GM11168 (cell line): ENCODE data around the gene NCOA3.

Experiments used
- in situ Hi-C: fragments of 300-500 bp; cut with MboI; formaldehyde crosslinking; loops from one replicate; pipeline ENCODE4 v1.12.0; 2022; ENCODE audit warnings: low sequenced_read_pairs; ENCODE audit not compliant: unreplicated experiment

The NCOA3 gene

GRCh38 chr20:47618479-47618878 is 116.8 kb downstream of the NCOA3 start:
- in situ Hi-C loops, result no loop called here

- in situ Hi-C loops, result loop anchor here (10.0 kb wide), 1 partner anchor 226 kb away; no protein-coding TSS in a partner anchor
Observed at GRCh38 chr20:47620808-47621805, 119.4 kb downstream of the NCOA3 start.

DNA sequence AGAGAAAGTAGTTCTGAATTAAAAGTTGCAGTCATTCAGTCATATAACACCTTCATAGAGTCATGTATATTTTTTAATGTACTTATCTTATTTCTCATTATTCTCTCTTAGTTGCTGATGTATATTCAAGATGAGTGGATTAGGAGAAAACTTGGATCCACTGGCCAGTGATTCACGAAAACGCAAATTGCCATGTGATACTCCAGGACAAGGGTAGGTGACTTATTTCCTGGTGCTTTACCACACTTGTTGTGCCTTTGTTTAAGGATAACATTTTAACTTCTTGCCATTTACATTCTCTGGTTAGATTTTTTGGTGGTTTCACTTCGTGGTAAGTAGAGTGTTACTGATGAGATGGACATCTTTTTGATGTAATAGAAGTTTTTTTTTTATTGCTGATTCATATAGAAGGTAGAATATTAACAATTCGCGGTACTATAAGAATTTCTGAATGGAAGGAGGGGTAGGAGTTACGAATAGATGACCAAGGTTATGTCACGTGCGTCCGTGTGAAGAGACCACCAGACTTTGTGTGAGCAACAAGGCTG is 120.5 kb downstream of the NCOA3 start:
- in situ Hi-C loops, result loop anchor here (10.0 kb wide), 1 partner anchor 227 kb away; no protein-coding TSS in a partner anchor

DNA sequence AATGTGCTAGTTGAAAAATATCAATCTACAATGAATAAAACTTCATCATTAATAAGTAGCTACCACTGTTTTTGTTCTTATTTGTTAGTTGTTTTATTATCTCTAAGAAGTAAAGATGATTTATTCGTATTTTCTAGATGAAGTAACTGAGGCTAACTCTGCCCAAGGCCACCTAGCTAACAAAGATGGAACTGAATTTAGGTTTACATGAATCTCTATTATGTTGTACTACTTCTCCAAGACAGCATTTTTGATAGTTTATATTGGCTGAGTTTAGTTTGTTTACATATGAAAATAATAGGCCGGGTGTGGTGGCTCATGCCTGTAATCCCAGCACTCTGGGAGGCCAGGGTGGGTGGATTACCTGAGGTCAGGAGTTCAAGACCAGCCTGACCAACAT is 121.5 kb downstream of the NCOA3 start:
- in situ Hi-C loops, result loop anchor here (10.0 kb wide), 1 partner anchor 228 kb away; no protein-coding TSS in a partner anchor

DNA sequence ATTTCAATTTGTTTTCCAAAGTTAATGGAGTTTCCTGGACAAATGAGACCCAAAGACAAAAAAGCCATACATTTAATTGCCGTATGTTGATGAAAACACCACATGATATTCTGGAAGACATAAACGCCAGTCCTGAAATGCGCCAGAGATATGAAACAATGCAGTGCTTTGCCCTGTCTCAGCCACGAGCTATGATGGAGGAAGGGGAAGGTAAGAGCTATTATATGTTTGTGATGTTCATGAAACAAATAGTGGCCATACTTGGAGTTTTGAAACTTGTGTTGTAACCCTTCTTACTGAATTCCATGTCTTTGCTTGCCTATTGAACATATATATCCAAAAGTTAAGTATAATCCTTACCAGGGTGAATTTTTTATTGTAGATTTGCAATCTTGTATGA is 125.9 kb downstream of the NCOA3 start:
- in situ Hi-C loops, result loop anchor here (10.0 kb wide), 1 partner anchor 233 kb away; no protein-coding TSS in a partner anchor

DNA sequence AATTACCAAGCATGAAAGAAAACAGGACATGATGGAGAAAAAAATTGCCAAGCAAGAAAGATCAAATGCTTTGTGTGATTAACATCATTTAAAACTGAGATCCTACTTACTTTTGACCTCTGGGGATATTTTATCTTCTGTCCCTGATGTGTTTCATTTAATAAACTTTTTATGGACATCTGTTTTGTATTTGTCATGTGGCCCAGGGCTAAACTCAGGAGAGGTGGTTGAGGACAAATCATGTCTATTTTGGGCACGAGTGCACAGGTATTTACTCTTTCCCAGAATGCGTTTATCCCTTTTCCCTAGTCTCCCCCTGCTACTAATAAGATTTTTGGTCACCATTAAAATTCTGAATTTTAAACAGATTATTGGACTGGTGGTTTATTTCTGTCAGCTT is 128.2 kb downstream of the NCOA3 start:
- in situ Hi-C loops, result loop anchor here (10.0 kb wide), 1 partner anchor 235 kb away; no protein-coding TSS in a partner anchor

DNA sequence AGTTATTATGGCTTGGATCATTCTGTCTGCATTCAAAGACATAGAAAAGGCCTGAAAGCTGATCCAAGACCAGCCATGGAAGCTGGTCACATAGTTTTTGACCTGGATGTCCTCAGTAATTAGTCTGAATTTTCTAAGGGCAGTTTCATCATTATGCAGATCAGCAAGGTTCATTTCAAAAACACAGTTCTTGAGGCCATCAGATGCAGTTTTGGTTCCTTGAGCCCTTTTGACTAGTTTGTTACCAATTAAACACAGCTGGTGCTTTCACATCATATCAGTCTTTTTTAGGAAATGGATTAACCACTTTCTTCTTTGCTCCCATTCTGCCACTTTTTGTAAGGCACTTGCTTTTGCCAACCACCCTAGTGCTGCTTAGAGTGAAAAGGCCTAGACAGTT is 129.4 kb downstream of the NCOA3 start:
- in situ Hi-C loops, result no loop called here

- in situ Hi-C loops, result no loop called here
Observed at GRCh38 chr20:47635256-47635655, 133.6 kb downstream of the NCOA3 start.

DNA sequence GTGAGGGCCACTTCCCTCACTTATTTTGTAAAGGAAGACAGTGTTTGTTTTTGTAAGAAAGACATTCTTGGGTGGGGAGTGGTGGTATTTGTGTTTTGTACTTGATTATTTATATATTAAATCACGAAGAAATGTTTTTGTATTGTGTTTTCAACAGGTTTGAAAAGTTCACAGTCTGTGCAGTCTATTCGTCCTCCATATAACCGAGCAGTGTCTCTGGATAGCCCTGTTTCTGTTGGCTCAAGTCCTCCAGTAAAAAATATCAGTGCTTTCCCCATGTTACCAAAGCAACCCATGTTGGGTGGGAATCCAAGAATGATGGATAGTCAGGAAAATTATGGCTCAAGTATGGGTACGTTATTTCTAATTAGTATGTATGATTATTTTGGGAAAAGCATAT is 137.2 kb downstream of the NCOA3 start:
- in situ Hi-C loops, result no loop called here

DNA sequence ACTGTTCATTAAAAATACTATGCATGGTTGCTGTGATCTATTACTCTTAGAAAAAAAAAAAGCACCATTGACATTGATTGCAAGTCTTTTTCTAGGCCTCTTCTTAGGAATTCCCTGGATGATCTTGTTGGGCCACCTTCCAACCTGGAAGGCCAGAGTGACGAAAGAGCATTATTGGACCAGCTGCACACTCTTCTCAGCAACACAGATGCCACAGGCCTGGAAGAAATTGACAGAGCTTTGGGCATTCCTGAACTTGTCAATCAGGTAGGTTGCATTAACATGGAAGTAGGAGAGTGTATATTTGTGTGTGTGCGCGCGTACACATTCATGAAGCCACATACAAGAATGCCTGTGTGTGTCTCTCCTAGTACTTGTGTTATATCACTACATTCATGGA is 140.4 kb downstream of the NCOA3 start:
- in situ Hi-C loops, result no loop called here

- in situ Hi-C loops, result no loop called here
Observed at GRCh38 chr20:47642624-47643023, 140.9 kb downstream of the NCOA3 start.

- in situ Hi-C loops, result no loop called here
Observed at GRCh38 chr20:47645632-47646031, 143.9 kb downstream of the NCOA3 start.

DNA sequence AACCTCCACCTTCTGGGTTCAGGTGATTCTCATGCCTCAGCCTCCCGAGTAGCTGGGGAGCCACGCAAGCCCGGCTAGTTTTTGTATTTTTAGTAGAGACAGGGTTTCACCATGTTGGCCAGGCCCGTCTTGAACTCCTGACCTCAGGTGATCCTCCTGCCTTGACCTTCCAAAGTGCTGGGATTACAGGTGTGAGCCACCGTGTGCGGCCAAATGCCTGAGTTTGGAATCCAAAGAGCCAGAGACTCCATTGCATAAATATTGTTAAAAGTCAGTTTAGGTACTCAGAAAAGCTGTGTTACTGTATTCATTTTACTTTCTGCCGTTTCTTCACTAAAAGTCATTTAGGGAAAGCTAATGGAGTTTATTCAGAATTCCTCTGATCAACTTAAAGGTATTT is 146.3 kb downstream of the NCOA3 start:
- in situ Hi-C loops, result no loop called here

GRCh38 chr20:47648943-47649342 is 147.3 kb downstream of the NCOA3 start:
- in situ Hi-C loops, result no loop called here

- in situ Hi-C loops, result no loop called here
Observed at GRCh38 chr20:47652301-47652700, 150.6 kb downstream of the NCOA3 start.

DNA sequence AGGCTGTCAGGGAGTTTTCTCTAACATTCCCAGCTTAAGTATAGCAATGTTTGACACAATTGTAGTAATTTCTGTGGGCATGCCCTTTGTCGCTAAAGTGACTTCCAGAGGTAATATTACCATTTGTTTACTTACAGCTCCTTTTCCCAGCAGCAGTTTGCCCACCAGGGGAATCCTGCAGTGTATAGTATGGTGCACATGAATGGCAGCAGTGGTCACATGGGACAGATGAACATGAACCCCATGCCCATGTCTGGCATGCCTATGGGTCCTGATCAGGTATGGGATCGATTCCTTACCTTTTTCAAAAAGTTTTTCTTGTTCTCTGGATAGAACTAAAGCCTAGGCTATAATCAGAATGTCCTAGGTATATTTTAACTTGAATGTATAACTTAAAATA is 151.1 kb downstream of the NCOA3 start:
- in situ Hi-C loops, result no loop called here

DNA sequence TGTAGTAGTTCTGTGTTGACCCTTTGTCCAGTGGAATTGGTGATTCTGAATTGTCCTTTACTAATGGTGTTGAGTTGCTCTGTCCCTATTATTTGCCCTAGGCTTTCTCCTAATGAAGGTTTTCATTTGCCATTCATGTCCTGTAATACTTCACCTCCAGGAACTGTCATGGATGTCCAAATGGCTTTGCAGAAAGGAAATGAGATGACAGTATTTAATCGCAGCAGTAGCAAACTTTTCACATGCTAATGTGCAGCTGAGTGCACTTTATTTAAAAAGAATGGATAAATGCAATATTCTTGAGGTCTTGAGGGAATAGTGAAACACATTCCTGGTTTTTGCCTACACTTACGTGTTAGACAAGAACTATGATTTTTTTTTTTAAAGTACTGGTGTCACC is 152.2 kb downstream of the NCOA3 start:
- in situ Hi-C loops, result no loop called here

GRCh38 chr20:47654370-47654769 is 152.7 kb downstream of the NCOA3 start:
- in situ Hi-C loops, result no loop called here

DNA sequence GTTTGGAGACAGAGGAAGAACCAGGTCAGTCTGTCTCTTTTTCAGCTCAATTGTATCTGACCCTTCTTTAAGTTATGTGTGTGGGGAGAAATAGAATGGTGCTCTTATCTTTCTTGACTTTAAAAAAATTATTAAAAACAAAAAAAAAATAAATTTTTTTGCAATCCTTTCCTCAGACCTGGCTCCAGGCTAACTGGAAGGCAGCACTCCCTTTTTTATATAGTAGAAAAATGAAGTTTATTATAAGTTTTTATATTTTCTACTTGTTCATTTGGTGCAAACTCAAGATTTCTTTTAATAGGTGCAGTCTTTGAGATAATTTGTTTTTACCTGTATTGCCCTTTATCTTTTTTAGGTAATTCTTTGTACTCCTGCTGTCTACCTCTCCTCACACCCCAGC is 153.9 kb downstream of the NCOA3 start:
- in situ Hi-C loops, result no loop called here

- in situ Hi-C loops, result no loop called here
Observed at GRCh38 chr20:47656318-47656717, 154.6 kb downstream of the NCOA3 start.

- in situ Hi-C loops, result no loop called here
Observed at GRCh38 chr20:47659904-47660601, 158.4 kb downstream of the NCOA3 start.
